ENCODE results near the gene ERO1B.

The ERO1B gene

GRCh38 chr1:236176337-236177336 is 105.1 kb downstream of the ERO1B start:
- no peak for DNase-seq

- DNase-seq, result no peak
Measured at GRCh38 chr1:236175642-236176336, 106.0 kb downstream of the ERO1B start.

- no peak for DNase-seq
Measured at GRCh38 chr1:236173174-236173767, 108.5 kb downstream of the ERO1B start.

GRCh38 chr1:236172041-236172579 is 109.6 kb downstream of the ERO1B start:
- no peak for DNase-seq

- DNase-seq, result no peak
Measured at GRCh38 chr1:236168716-236169429, 112.9 kb downstream of the ERO1B start.

- no peak for DNase-seq
Measured at GRCh38 chr1:236167578-236167977, 114.2 kb downstream of the ERO1B start.

GRCh38 chr1:236167154-236167553 is 114.6 kb downstream of the ERO1B start:
- DNase-seq, result no peak

- DNase-seq, result no peak
Measured at GRCh38 chr1:236166041-236166440, 115.7 kb downstream of the ERO1B start.
